Inflammatory macrophage (primary cell): Measurements from ENCODE around the gene LRP1B.

ENCODE experiments used
- DNase-seq, 2 donors: peaks; one replicate each; pipeline ENCODE4 v3.0.0-alpha.2; 2020 to 2022

LRP1B gene

GRCh38 chr2:141103216-141103615 is 1027.6 kb downstream of the LRP1B start:
- no peak for DNase-seq

GRCh38 chr2:141079231-141079630 is 1051.6 kb downstream of the LRP1B start:
- no peak for DNase-seq

GRCh38 chr2:141075753-141076152 is 1055.1 kb downstream of the LRP1B start:
- DNase-seq: no peak

DNA sequence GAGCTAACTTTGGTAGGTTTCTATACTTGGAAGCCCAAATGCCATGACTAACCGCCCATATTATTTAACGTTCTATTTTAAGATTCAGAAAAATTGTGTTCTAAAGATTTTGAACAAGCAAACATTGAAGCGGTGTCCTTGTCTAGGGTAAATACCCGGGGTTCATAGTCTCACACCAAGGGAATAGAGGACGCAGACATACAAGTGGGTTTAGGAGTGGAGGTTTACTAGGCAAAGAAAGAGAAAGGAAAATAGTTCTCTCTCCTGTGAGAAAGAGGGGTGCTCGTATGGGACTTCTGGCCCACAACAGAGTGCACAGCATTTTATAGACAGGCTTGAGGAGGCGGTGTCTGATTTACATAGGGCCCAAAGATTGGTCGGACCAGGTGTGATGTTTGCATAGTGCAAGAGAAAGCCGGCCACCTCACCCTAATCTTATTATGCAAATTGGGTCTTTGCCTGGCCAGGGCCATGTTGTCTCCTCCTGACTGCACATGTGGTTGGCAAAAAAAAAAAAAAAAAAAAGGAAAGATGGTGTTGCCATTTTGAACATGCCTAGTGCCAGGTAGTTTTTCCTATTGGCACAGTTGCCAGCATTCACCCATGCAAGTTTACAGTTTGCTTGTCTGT is 1062.6 kb downstream of the LRP1B start:
- DNase-seq: no peak

DNA sequence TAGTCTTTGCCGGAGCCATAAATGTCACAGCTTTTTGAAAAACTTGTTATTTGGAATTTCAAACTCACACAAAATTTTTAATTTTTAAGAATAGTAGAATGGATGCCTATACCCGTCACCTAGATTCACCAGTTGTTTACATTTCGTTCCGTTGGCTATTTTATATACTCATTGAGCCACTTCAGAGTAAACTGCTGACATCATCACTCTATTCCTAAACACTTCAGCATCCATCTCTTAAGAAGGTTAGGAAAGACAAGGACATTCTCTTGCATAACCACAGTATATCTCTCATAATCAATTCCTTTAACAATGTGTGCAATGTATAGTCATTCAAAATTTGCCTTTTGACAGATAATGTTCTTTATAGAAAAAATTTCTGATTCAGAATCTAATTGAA is 1065.8 kb downstream of the LRP1B start:
- DNase-seq: no peak

DNA sequence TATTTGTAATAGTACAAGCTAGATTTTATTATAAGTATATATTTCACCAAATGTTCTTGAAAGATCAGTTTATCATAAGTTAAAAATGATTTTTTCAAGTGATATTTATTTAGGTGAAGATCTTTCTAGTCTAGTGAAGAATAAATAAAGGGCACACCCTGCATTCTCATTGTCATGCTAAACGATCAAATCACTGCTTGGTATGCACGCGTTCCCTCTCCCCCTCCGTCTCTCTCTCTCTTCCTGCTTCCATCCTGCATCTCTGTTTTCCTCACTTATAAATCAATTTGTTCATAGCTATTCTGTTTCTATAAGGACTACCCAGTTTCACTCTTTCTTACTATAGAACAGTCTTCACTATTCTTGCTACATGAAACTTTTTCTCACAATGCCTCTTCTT is 1067.4 kb downstream of the LRP1B start:
- no peak for DNase-seq

DNA sequence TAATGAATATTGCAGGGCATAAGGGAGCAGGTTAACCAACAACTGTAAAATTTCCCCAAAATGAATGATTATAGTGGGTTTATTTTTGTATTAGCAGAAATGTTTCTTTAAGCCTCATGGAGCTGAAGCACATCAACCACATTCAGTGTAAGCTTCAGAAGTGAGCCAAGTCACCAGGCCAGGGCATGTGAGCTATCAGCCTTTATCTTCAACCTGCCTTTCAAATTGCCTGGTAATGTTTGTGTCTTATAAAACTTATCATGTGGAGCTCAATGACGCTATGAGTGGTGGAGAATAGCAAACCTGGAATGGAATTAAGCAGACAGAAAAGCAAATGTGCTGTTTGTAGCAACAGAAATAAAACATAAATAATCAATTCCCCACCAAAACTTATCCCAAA is 1068.4 kb downstream of the LRP1B start:
- no peak for DNase-seq

GRCh38 chr2:141062031-141062430 is 1068.8 kb downstream of the LRP1B start:
- no peak for DNase-seq

- DNase-seq: no peak
Observed at GRCh38 chr2:141058556-141058955, 1072.3 kb downstream of the LRP1B start.

DNA sequence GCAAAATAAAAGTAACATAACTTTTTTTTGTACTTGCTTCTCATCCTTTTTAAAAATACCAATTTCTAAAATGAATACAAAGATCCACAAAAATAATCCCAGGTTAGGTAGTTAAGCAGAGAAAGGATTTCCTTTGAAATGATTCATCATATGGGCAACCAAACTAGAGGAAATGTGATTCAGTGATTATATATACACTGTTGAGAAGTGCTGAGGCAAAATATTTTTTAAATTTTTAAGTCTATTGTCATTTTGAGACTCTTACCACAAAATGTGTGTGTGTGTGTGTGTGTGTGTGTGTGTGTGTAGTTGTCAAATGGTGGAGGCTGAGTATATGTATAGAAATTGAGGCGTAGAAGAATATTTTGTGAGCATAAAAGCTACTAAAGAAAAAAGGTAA is 1075.3 kb downstream of the LRP1B start:
- no peak for DNase-seq

DNA sequence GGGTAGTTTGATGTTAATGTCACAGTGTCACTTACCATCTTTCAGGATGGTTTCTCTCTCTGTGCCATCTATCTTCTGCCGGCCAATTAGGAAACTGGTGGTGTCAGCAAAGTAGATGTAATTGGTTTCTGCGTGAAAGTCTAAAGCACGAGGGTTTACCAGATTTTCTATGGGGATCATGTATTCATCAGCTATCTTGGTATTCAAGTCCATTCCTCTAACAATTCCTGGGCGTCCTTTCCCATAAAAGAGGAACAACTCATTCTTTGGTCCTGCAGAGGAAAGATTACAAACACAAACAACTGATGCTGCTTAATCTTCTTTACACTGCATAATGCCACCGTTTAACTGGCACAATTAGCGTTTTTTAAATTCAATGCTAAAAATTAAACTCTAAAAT is 1081.9 kb downstream of the LRP1B start:
- DNase-seq: no peak

GRCh38 chr2:141041281-141041680 is 1089.5 kb downstream of the LRP1B start:
- DNase-seq: no peak

- no peak for DNase-seq
Observed at GRCh38 chr2:141038341-141038740, 1092.5 kb downstream of the LRP1B start.

GRCh38 chr2:141037361-141037760 is 1093.5 kb downstream of the LRP1B start:
- DNase-seq: no peak

GRCh38 chr2:141035846-141036420 is 1094.9 kb downstream of the LRP1B start:
- DNase-seq: no peak

GRCh38 chr2:141029428-141030078 is 1101.3 kb downstream of the LRP1B start:
- no peak for DNase-seq

DNA sequence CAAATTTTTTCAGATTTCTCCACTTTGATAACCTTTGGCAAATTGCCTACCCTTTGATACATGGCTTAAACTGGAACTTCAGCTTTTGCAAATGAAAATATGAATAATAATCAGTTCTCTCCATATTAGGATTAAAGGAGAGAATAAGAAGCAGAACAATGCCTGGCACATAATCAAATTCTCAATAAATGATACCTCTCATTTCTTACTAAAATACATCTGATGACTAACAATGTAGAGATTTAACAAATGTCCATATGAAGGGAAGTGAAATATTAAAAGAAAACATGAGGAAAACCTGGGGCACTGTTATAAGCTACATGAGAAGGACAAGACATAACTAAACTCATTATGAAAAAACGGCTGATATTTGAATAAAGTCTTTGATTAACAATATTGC is 1103.6 kb downstream of the LRP1B start:
- DNase-seq: no peak

- no peak for DNase-seq
Observed at GRCh38 chr2:141021611-141022010, 1109.2 kb downstream of the LRP1B start.

- DNase-seq: no peak
Observed at GRCh38 chr2:141021109-141021508, 1109.7 kb downstream of the LRP1B start.

GRCh38 chr2:141020346-141020745 is 1110.5 kb downstream of the LRP1B start:
- no peak for DNase-seq

GRCh38 chr2:141015341-141016047 is 1115.3 kb downstream of the LRP1B start:
- DNase-seq: no peak

DNA sequence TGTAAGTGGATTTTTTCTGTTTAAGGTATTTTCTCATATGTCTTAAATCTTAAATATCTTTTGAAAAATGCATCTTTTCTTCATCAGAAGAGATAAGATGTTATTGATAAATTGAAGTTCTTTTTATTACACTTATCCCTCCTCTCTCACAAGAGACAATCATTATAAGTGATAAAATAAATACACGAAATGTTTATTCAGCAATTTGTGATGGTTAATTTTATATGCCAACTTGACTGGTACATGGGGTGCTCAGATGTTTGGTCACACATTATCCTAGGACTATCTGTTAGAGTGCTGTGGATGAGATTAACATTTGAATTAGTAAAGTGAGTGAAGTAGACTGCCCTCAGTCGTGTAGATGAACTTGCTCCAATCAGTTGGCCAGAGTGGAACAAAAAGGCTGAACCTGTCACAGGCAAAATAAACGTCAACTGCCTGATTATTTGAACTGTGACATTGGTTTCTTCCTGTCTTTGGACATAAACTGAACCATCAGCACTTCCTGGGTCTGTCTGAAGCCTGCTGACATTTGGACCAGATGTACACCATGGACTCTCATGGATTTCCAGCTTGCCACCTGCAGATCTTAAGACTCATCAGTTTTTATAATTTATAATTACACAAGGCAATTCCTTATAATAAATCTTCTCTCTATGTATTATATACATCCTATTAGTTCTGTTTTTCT is 1126.7 kb downstream of the LRP1B start:
- DNase-seq: no peak

DNA sequence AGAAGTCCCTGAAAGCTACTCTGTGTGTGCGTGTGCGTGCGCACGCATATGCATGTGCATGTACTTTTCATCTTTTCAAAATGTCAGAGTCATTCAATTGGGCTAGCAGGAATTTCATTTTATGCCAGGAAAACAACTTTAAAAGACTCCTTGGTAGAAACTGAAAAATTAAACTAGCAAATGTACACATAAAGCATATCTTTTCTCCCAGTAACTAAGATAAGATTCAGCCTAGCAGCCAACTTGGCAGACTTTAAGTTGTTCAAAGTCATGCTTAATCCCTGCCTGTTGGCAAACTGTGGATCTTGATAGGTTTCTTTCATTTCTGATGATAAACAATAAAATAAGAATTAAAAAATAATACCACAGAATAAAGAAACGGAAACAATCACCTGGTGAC is 1129.1 kb downstream of the LRP1B start:
- DNase-seq: no peak
